Sigmoid colon (tissue), 7 donors: ENCODE measurements around the gene CD3G. TPM values are rescaled to one million over a fixed set of nuclear protein-coding genes. Genes with fewer than 3 reads are reported as not detected.

ENCODE experiments used
- DNase-seq: peaks from one replicate; pipeline ENCODE4 v3.0.0-alpha.2; 2019
- H3K27ac ChIP-seq, 4 donors: fragments of 200-600 bp; sonication (generic); one replicate each; pipeline ENCODE4 v1.5.1; 2016 to 2019; ENCODE audit warnings: mild to moderate bottlenecking in 1 of 4
- H3K27me3 ChIP-seq, 3 donors: fragments of 200-600 bp; sonication (generic); one replicate each; pipeline ENCODE4 v1.5.1; 2019; ENCODE audit warnings: mild to moderate bottlenecking in 1 of 3
- H3K36me3 ChIP-seq, 4 donors: fragments of 200-600 bp; sonication (generic); one replicate each; pipeline ENCODE4 v1.5.1; 2016 to 2019
- H3K4me1 ChIP-seq, 4 donors: fragments of 200-600 bp; sonication (generic); one replicate each; pipeline ENCODE4 v1.5.1; 2017 to 2019
- H3K4me3 ChIP-seq, 4 donors: fragments of 200-600 bp; sonication (generic); one replicate each; pipeline ENCODE4 v1.5.1; 2017 to 2019; ENCODE audit warnings: mild to moderate bottlenecking in 2 of 4, moderate library complexity in 1 of 4
- H3K9me3 ChIP-seq, 4 donors: fragments of 200-600 bp in 3 of 4; sonication (generic) in 3 of 4; one replicate each; pipeline versions ENCODE4 v1.5.1 to v1.6.1; 2013 to 2019
- CTCF ChIP-seq, 4 experiments: fragments of 450-650 bp in 3 of 4; fragments of 200-600 bp in 1 of 4; IDR thresholded peaks; one replicate each; pipeline ENCODE4 v1.5.1; 2016 to 2019; ENCODE audit warnings: antibody characterized with exemption in 4 of 4, mild to moderate bottlenecking in 3 of 4, moderate library complexity in 2 of 4
- EP300 ChIP-seq, 4 donors: sonication (generic); formaldehyde crosslinking; IDR thresholded peaks; one replicate each; pipeline ENCODE4 v1.6.1; 2017; ENCODE audit warnings: antibody characterized with exemption in 4 of 4
- POLR2A ChIP-seq, 2 donors: fragments of 450-650 bp; IDR thresholded peaks; one replicate each; pipeline ENCODE4 v1.6.1; 2016; ENCODE audit warnings: antibody characterized with exemption in 2 of 2, mild to moderate bottlenecking in 2 of 2, moderate library complexity in 2 of 2
- POLR2AphosphoS5 ChIP-seq, 4 donors: sonication (generic); formaldehyde crosslinking; IDR thresholded peaks; one replicate each; pipeline ENCODE4 v1.6.1; 2017; ENCODE audit warnings: antibody characterized with exemption in 4 of 4
- WGBS, 2 donors: extraction: QIAGEN DNeasy Blood & Tissue Kit; methylation state at CpG; one replicate each; pipeline ENCODE4 v1.1.7; 2013; 5-methylcytosine and 5-hydroxymethylcytosine counted together
- intact Hi-C: fragments of 100-400 bp; cut with DNase I; formaldehyde crosslinking; loops from one replicate; pipeline ENCODE4 v1.15.1; 2023
- polyA plus RNA-seq, 3 donors: library from polyadenylated mRNA; stranded (reverse); fragments of 200-250 nt; gene quantifications; one replicate each; pipeline ENCODE4 v1.2.3, GENCODE V29; 2013
- total RNA-seq, 4 donors: library from RNA; depleted of rRNA; stranded (reverse); fragments of >200 nt; gene quantifications; one replicate each; pipeline ENCODE4 v1.1.0, GENCODE V29; 2016
- donor health status: healthy with polysubstance abuse.
- donor health status: Bipolar disorder and iron deficiency.
- donor health status: healthy.

CD3G gene
- total and polyA plus RNA-seq, 7 donors, result 0.66 to 7.8 (median 2.1) TPM; not detected in 3

- WGBS, 2 donors, result 77 to 78% methylated on average over 1 of the region's 1 CpG
- DNase-seq, result no peak
- intact Hi-C loops, result no loop called here
Observed at GRCh38 chr11:118334745-118335144, 9.4 kb upstream of the CD3G start.

GRCh38 chr11:118338637-118339061 lies 5.5 kb upstream of the CD3G start:
- intact Hi-C loops, result no loop called here
- Histone ChIP-seq H3K36me3 (no peaks in the 10 kb centered on the region), H3K9me3 (no peaks in the 10 kb centered on the region), H3K4me1 (no peaks in the 10 kb centered on the region), H3K27ac (no peak overlapping the region), H3K27me3 (peaks cover 0 to 15% (median 0%) of the 10 kb centered on the region in 3 donors), H3K4me3 (no peak overlapping the region)
- WGBS, 2 donors, result 44 to 50% methylated on average over 7 of the region's 7 CpGs
- TF ChIP-seq POLR2A (IDR thresholded peaks at IDR 0.05) (no peak), POLR2AphosphoS5 (IDR thresholded peaks at IDR 0.05) (no peak), CTCF (IDR thresholded peaks at IDR 0.05) (no peak), EP300 (IDR thresholded peaks at IDR 0.05) (no peak)
- DNase-seq, result no peak

More at GRCh38 chr11:118334745-118335144, 9.4 kb upstream of the CD3G start:
- Histone ChIP-seq H3K4me3 (no peak overlapping the region), H3K27ac (no peak overlapping the region), H3K27me3 (peaks cover 0 to 7% (median 0%) of the 10 kb centered on the region in 3 donors), H3K4me1 (no peaks in the 10 kb centered on the region), H3K36me3 (no peaks in the 10 kb centered on the region), H3K9me3 (no peaks in the 10 kb centered on the region)
- TF ChIP-seq POLR2A (IDR thresholded peaks at IDR 0.05), result no peak

GRCh38 chr11:118339281-118339961 lies 4.7 kb upstream of the CD3G start:
- TF ChIP-seq CTCF (IDR thresholded peaks at IDR 0.05), result no peak
- no peak for TF ChIP-seq POLR2AphosphoS5 (IDR thresholded peaks at IDR 0.05)
- no peak for TF ChIP-seq POLR2A (IDR thresholded peaks at IDR 0.05)
- no peak for TF ChIP-seq EP300 (IDR thresholded peaks at IDR 0.05)
- intact Hi-C loops, result no loop called here

GRCh38 chr11:118340449-118340848 lies 3.7 kb upstream of the CD3G start:
- intact Hi-C loops, result no loop called here
- TF ChIP-seq EP300 (IDR thresholded peaks at IDR 0.05), result no peak
- no peak for TF ChIP-seq POLR2AphosphoS5 (IDR thresholded peaks at IDR 0.05)
- TF ChIP-seq POLR2A (IDR thresholded peaks at IDR 0.05), result no peak
- no peak for TF ChIP-seq CTCF (IDR thresholded peaks at IDR 0.05)
- DNase-seq, result no peak
- 81 to 92% methylated on average over 3 of the region's 3 CpGs for WGBS, 2 donors
- no peak overlapping the region for H3K4me3 ChIP-seq
- no peaks in the 10 kb centered on the region for H3K36me3 ChIP-seq
- no peak overlapping the region for H3K27ac ChIP-seq
- no peaks in the 10 kb centered on the region for H3K4me1 ChIP-seq
- H3K9me3 ChIP-seq, result no peaks in the 10 kb centered on the region
- peaks cover 0 to 24% (median 0%) of the 10 kb centered on the region in 3 donors for H3K27me3 ChIP-seq

More at GRCh38 chr11:118339281-118339961, 4.7 kb upstream of the CD3G start:
- no peak for DNase-seq
- WGBS, 2 donors, result 75 to 82% methylated on average over 5 of the region's 5 CpGs
- Histone ChIP-seq H3K36me3 (no peaks in the 10 kb centered on the region), H3K4me3 (no peak overlapping the region), H3K27me3 (peaks cover 0 to 21% (median 0%) of the 10 kb centered on the region in 3 donors), H3K4me1 (no peaks in the 10 kb centered on the region), H3K27ac (no peak overlapping the region), H3K9me3 (no peaks in the 10 kb centered on the region)

GRCh38 chr11:118341261-118341660 lies 2.9 kb upstream of the CD3G start:
- peaks cover 0 to 24% (median 0%) of the 10 kb centered on the region in 3 donors for H3K27me3 ChIP-seq
- no peaks in the 10 kb centered on the region for H3K4me1 ChIP-seq
- no peak overlapping the region for H3K4me3 ChIP-seq
- 83 to 91% methylated on average over 3 of the region's 3 CpGs for WGBS, 2 donors
- H3K27ac ChIP-seq, result no peak overlapping the region
- H3K36me3 ChIP-seq, result no peaks in the 10 kb centered on the region
- no peaks in the 10 kb centered on the region for H3K9me3 ChIP-seq
- DNase-seq, result no peak
- intact Hi-C loops, result no loop called here
- no peak for TF ChIP-seq EP300 (IDR thresholded peaks at IDR 0.05)
- no peak for TF ChIP-seq CTCF (IDR thresholded peaks at IDR 0.05)
- TF ChIP-seq POLR2A (IDR thresholded peaks at IDR 0.05), result no peak
- TF ChIP-seq POLR2AphosphoS5 (IDR thresholded peaks at IDR 0.05), result no peak
